ENCODE data around the gene STK39.

STK39 gene

GRCh38 chr2:168181825-168182224 lies 65.6 kb downstream of the STK39 start:
- DNase-seq: no peak

GRCh38 chr2:168180914-168181313 lies 66.5 kb downstream of the STK39 start:
- no peak for DNase-seq

GRCh38 chr2:168180483-168180882 lies 66.9 kb downstream of the STK39 start:
- no peak for DNase-seq

GRCh38 chr2:168179592-168179991 lies 67.8 kb downstream of the STK39 start:
- DNase-seq: no peak

GRCh38 chr2:168178520-168179324 lies 68.7 kb downstream of the STK39 start:
- peak; percentile 48 for DNase-seq

- DNase-seq: no peak
Observed at GRCh38 chr2:168176402-168176801, 71.0 kb downstream of the STK39 start.

- no peak for DNase-seq
Observed at GRCh38 chr2:168175469-168175868, 71.9 kb downstream of the STK39 start.

- peak; percentile 55 for DNase-seq
Observed at GRCh38 chr2:168174756-168175155, 72.6 kb downstream of the STK39 start.

GRCh38 chr2:168172071-168172470 lies 75.3 kb downstream of the STK39 start:
- no peak for DNase-seq

- peak; percentile 33 for DNase-seq
Observed at GRCh38 chr2:168171059-168171762, 76.2 kb downstream of the STK39 start.

GRCh38 chr2:168169097-168169745 lies 78.2 kb downstream of the STK39 start:
- DNase-seq: no peak

- DNase-seq: no peak
Observed at GRCh38 chr2:168167511-168168263, 79.7 kb downstream of the STK39 start.

GRCh38 chr2:168166902-168167510 lies 80.4 kb downstream of the STK39 start:
- DNase-seq: peak; percentile 21

- peak; percentile 66 for DNase-seq
Observed at GRCh38 chr2:168165985-168166901, 81.2 kb downstream of the STK39 start.

GRCh38 chr2:168165397-168165796 lies 82.0 kb downstream of the STK39 start:
- DNase-seq: peak; percentile 71

GRCh38 chr2:168160897-168161296 lies 86.5 kb downstream of the STK39 start:
- DNase-seq: no peak

- no peak for DNase-seq
Observed at GRCh38 chr2:168159754-168160585, 87.4 kb downstream of the STK39 start.

- DNase-seq: no peak
Observed at GRCh38 chr2:168158586-168158985, 88.8 kb downstream of the STK39 start.

GRCh38 chr2:168157926-168158325 lies 89.5 kb downstream of the STK39 start:
- DNase-seq: no peak

GRCh38 chr2:168157070-168157469 lies 90.3 kb downstream of the STK39 start:
- DNase-seq: no peak

- no peak for DNase-seq
Observed at GRCh38 chr2:168156661-168157060, 90.7 kb downstream of the STK39 start.

Measured in suppressor macrophage treated with lipopolysaccharide for 4 hours (primary cell).